Measurements from ENCODE around the gene ADAMTSL4.

The ADAMTSL4 gene

DNA sequence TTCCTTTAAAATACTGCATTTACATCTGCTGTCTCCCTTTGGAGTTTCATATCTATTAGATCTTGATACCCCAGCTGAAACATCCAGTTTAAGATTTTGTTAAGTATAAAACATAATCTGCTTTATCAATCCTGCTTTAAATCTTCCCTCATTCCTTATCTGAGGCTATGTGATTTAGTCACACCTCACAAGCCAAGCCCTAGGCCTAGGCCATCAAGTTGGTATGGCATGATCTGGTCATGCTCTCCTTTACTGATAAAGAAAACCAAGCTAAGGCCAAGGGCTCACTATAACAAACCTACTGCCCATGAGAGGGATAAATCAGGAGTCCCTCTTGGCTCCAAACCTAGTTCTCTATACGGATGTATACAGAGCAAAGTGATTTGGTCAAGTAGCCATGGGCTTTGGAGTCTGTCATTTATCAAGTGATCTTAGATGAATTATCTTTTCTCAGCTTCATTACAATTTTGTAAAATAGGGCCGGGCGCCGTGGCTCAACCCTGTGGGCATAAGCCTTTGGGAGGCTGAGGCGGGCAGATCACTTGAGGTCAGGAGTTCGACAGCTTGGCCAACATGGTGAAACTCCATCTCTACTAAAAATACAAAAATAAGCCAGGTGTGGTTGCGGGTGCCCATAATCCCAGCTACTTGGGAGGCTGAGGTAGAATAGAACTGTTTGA lies 57.4 kb downstream of the ADAMTSL4 start:
- TF ChIP-seq, protein P1, sequence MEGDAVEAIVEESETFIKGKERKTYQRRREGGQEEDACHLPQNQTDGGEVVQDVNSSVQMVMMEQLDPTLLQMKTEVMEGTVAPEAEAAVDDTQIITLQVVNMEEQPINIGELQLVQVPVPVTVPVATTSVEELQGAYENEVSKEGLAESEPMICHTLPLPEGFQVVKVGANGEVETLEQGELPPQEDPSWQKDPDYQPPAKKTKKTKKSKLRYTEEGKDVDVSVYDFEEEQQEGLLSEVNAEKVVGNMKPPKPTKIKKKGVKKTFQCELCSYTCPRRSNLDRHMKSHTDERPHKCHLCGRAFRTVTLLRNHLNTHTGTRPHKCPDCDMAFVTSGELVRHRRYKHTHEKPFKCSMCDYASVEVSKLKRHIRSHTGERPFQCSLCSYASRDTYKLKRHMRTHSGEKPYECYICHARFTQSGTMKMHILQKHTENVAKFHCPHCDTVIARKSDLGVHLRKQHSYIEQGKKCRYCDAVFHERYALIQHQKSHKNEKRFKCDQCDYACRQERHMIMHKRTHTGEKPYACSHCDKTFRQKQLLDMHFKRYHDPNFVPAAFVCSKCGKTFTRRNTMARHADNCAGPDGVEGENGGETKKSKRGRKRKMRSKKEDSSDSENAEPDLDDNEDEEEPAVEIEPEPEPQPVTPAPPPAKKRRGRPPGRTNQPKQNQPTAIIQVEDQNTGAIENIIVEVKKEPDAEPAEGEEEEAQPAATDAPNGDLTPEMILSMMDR (IDR thresholded peaks at IDR 0.05; ENCODE audit: borderline replicate concordance, insufficient read depth, low read depth, low read length): no peak
- no peak overlapping the region for H3K4me3 ChIP-seq (ENCODE audit: low read depth, low read length)

DNA sequence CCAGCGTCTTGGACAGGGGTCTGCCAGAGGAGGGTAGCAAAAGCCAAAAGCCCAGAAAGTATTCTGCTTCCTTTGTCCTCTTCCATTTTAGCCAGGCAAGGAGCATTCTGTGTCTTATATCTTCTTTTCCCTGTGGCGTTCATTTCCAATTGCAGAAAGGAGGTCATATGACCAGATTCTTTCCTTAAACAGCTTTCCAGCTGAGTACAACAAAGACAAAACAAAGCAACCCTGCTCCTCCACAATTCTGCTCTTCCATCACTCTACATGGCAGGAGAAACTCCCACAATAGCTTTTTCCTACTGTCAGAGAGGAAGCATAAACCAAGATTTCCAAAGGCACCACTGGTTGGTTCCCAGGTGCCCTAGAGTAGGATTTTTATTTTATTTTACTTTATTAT lies 60.5 kb downstream of the ADAMTSL4 start:
- TF ChIP-seq, protein P1 (IDR thresholded peaks at IDR 0.05; ENCODE audit: borderline replicate concordance, insufficient read depth, low read depth, low read length): no peak
- H3K4me3 ChIP-seq (ENCODE audit: low read depth, low read length): no peak overlapping the region
